GM15510 (cell line): ENCODE measurements around the gene GDPD3.

ENCODE experiments used
- POLR2A ChIP-seq: IDR thresholded peaks from 3 replicates; pipeline ENCODE4 v1.6.1; 2011; ENCODE audit warnings: borderline replicate concordance; ENCODE audit not compliant: insufficient read length; ENCODE audit errors: extremely low read depth

The GDPD3 gene

GRCh38 chr16:30137897-30138296, 24.6 kb upstream of the GDPD3 start:
- no peak for TF ChIP-seq POLR2A

GRCh38 chr16:30136971-30137605, 23.8 kb upstream of the GDPD3 start:
- TF ChIP-seq POLR2A = no peak

- no peak for TF ChIP-seq POLR2A
Observed at GRCh38 chr16:30132591-30132990, 19.3 kb upstream of the GDPD3 start.

GRCh38 chr16:30131869-30132475, 18.6 kb upstream of the GDPD3 start:
- TF ChIP-seq POLR2A = no peak

GRCh38 chr16:30127993-30128392, 14.7 kb upstream of the GDPD3 start:
- no peak for TF ChIP-seq POLR2A

GRCh38 chr16:30124985-30125379, 11.6 kb upstream of the GDPD3 start:
- TF ChIP-seq POLR2A = no peak

- no peak for TF ChIP-seq POLR2A
Observed at GRCh38 chr16:30122604-30123160, 9.3 kb upstream of the GDPD3 start.

GRCh38 chr16:30121741-30122571, 8.6 kb upstream of the GDPD3 start:
- TF ChIP-seq POLR2A = no peak

- no peak for TF ChIP-seq POLR2A
Observed at GRCh38 chr16:30120340-30121105, 7.2 kb upstream of the GDPD3 start.

GRCh38 chr16:30119428-30119827, 6.1 kb upstream of the GDPD3 start:
- no peak for TF ChIP-seq POLR2A

GRCh38 chr16:30117768-30118167, 4.4 kb upstream of the GDPD3 start:
- TF ChIP-seq POLR2A = no peak

GRCh38 chr16:30116291-30117207, 3.2 kb upstream of the GDPD3 start:
- no peak for TF ChIP-seq POLR2A

- TF ChIP-seq POLR2A = no peak
Observed at GRCh38 chr16:30115238-30115637, 1.9 kb upstream of the GDPD3 start.

GRCh38 chr16:30114411-30114810, 1.1 kb upstream of the GDPD3 start:
- no peak for TF ChIP-seq POLR2A

GRCh38 chr16:30113711-30114333, 485 bp upstream of the GDPD3 start:
- TF ChIP-seq POLR2A = no peak
